Naive thymus-derived CD4-positive, alpha-beta T cell (primary cell): ENCODE measurements around the gene ACYP2. TPM values are rescaled to one million over a fixed set of nuclear protein-coding genes. Genes with fewer than 3 reads are reported as not detected.

ENCODE experiments used
- ATAC-seq: fragments of 150-1000 bp; cut with Tn5 transposase; 2 replicates; pipeline ENCODE4 v1.10.0; 2021; ENCODE audit warnings: mild to moderate bottlenecking, moderate library complexity
- CTCF ChIA-PET: fragments of 350-600 bp; sonication (Branson Sonifier 250); formaldehyde crosslinking; loops from one replicate; lab custom pipeline; 2021; ENCODE audit warnings: antibody characterized with exemption; lab: Charles Lee
- POLR2A ChIA-PET: fragments of 350-600 bp; sonication (Branson Sonifier 250); formaldehyde crosslinking; loops from one replicate; lab custom pipeline; 2021; ENCODE audit warnings: antibody characterized with exemption, inconsistent platforms; lab: Charles Lee
- DNase-seq, 9 donors: peaks; one replicate each; pipeline versions ENCODE4 v3.0.0 to v3.0.0-alpha.2; 2020 to 2022; ENCODE audit warnings: mixed read lengths in 1 of 9
- H3K27ac ChIP-seq: one replicate; pipeline ENCODE4 v1.7.0; 2013; ENCODE audit warnings: mild to moderate bottlenecking, low read depth, low read length, moderate library complexity
- H3K27me3 ChIP-seq, 2 donors: one replicate each; pipeline ENCODE4 v1.7.0; 2013; ENCODE audit warnings: low read length in 2 of 2, mild to moderate bottlenecking in 2 of 2, moderate library complexity in 2 of 2; ENCODE audit not compliant: control insufficient read depth in 2 of 2, insufficient read depth in 2 of 2
- H3K36me3 ChIP-seq, 3 experiments: 1 replicate in 2 of 3; 2 replicates in 1 of 3; pipeline ENCODE4 v1.7.0; 2013; ENCODE audit warnings: low read length in 3 of 3, mild to moderate bottlenecking in 3 of 3, moderate library complexity in 1 of 3; ENCODE audit not compliant: insufficient read depth in 3 of 3, control insufficient read depth in 2 of 3
- H3K4me1 ChIP-seq, 2 donors: one replicate each; pipeline ENCODE4 v1.7.0; 2013; ENCODE audit warnings: low read length in 2 of 2, mild to moderate bottlenecking in 2 of 2, moderate library complexity in 1 of 2; ENCODE audit not compliant: control insufficient read depth in 2 of 2, insufficient read depth in 2 of 2
- H3K4me3 ChIP-seq: 2 replicates; pipeline ENCODE4 v1.7.0; 2013; ENCODE audit warnings: mild to moderate bottlenecking, low read length
- H3K9me3 ChIP-seq, 3 experiments: 1 replicate in 2 of 3; 2 replicates in 1 of 3; pipeline ENCODE4 v1.7.0; 2013; ENCODE audit warnings: low read length in 3 of 3; ENCODE audit not compliant: control insufficient read depth in 2 of 3
- H3K27ac Mint-ChIP-seq, 9 donors: one replicate each; pipeline ENCODE4 v1.8.0; 2020 to 2022; ENCODE audit warnings: mixed read lengths in 9 of 9, mild to moderate bottlenecking in 8 of 9, moderate library complexity in 5 of 9, inconsistent platforms in 2 of 9
- H3K27me3 Mint-ChIP-seq, 5 donors: one replicate each; pipeline ENCODE4 v1.8.0; 2021 to 2022; ENCODE audit warnings: mixed read lengths in 5 of 5, mild to moderate bottlenecking in 1 of 5
- H3K36me3 Mint-ChIP-seq, 5 donors: one replicate each; pipeline ENCODE4 v1.8.0; 2020 to 2022; ENCODE audit warnings: mixed read lengths in 5 of 5, mild to moderate bottlenecking in 3 of 5, inconsistent platforms in 1 of 5
- H3K4me1 Mint-ChIP-seq, 7 donors: one replicate each; pipeline ENCODE4 v1.8.0; 2020 to 2022; ENCODE audit warnings: mixed read lengths in 7 of 7, mild to moderate bottlenecking in 3 of 7, inconsistent platforms in 1 of 7
- H3K4me3 Mint-ChIP-seq, 10 donors: one replicate each; pipeline ENCODE4 v1.8.0; 2020 to 2022; ENCODE audit warnings: mild to moderate bottlenecking in 10 of 10, mixed read lengths in 10 of 10, moderate library complexity in 6 of 10, inconsistent platforms in 2 of 10
- H3K9me3 Mint-ChIP-seq, 11 donors: one replicate each; pipeline ENCODE4 v1.8.0; 2020 to 2022; ENCODE audit warnings: mixed read lengths in 11 of 11, mild to moderate bottlenecking in 4 of 11, inconsistent platforms in 1 of 11, moderate library complexity in 1 of 11
- intact Hi-C, 2 donors: fragments of 100-400 bp; cut with micrococcal nuclease; formaldehyde crosslinking; loops; one replicate each; pipeline ENCODE4 v1.15.1; 2023
- polyA plus RNA-seq, 2 donors: library from polyadenylated mRNA; unstranded; fragments of 300-500 nt; fragmentation: Illumina TruSeq; gene quantifications; one replicate each; pipeline ENCODE4 v1.2.3, GENCODE V29; 2021
- total RNA-seq, 6 experiments: library from RNA in 5 of 6; stranded (reverse) in 5 of 6; gene quantifications; 1 replicate in 5 of 6; 2 replicates in 1 of 6; pipeline ENCODE4 v1.2.3 and lab custom pipeline; 2021 to 2026

ACYP2 gene
- total and polyA plus RNA-seq, 7 experiments from 2014 or later: 11.2 to 23.0 (median 15.6) TPM

GRCh38 chr2:54348646-54349045 lies 233.2 kb downstream of the ACYP2 start:
- H3K4me1 ChIP-seq: no peaks in the 10 kb centered on the region
- no peaks in the 10 kb centered on the region for H3K36me3 Mint-ChIP-seq
- H3K4me1 Mint-ChIP-seq: peaks cover 0 to 1% (median 0%) of the 10 kb centered on the region in 7 donors
- no peak for ATAC-seq
- DNase-seq: no peak
- H3K36me3 ChIP-seq: no peaks in the 10 kb centered on the region
- no peaks in the 10 kb centered on the region for H3K27me3 ChIP-seq
- no peak overlapping the region for H3K27ac ChIP-seq
- H3K4me3 Mint-ChIP-seq: no peak overlapping the region
- H3K9me3 Mint-ChIP-seq: peaks cover 0 to 1% (median 0%) of the 10 kb centered on the region in 11 donors
- intact Hi-C loops: no loop called here
- CTCF ChIA-PET: no interaction called here
- POLR2A ChIA-PET: no interaction called here
- H3K27me3 Mint-ChIP-seq: peaks cover 15 to 44% (median 15%) of the 10 kb centered on the region in 5 donors
- no peak overlapping the region for H3K27ac Mint-ChIP-seq
- no peaks in the 10 kb centered on the region for H3K9me3 ChIP-seq
- no peak overlapping the region for H3K4me3 ChIP-seq

GRCh38 chr2:54350426-54350825 lies 235.0 kb downstream of the ACYP2 start:
- POLR2A ChIA-PET: no interaction called here
- no peaks in the 10 kb centered on the region for H3K4me1 ChIP-seq

GRCh38 chr2:54353216-54353615 lies 237.8 kb downstream of the ACYP2 start:
- Histone ChIP-seq H3K4me1 (no peaks in the 10 kb centered on the region), H3K9me3 (no peaks in the 10 kb centered on the region), H3K4me3 (no peak overlapping the region), H3K27ac (no peak overlapping the region), H3K27me3 (peaks cover 0 to 3% of the 10 kb centered on the region in 2 donors), H3K36me3 (no peaks in the 10 kb centered on the region)
- DNase-seq (no peak), ATAC-seq (no peak)
- no peaks in the 10 kb centered on the region for H3K4me1 Mint-ChIP-seq
- ChIA-PET CTCF (no interaction called here), POLR2A (no interaction called here)
- H3K27ac Mint-ChIP-seq: no peak overlapping the region
- intact Hi-C loops: no loop called here
- H3K27me3 Mint-ChIP-seq: peaks cover 13 to 29% (median 21%) of the 10 kb centered on the region in 5 donors
- H3K9me3 Mint-ChIP-seq: peaks cover 0 to 7% (median 0%) of the 10 kb centered on the region in 11 donors
- H3K36me3 Mint-ChIP-seq: no peaks in the 10 kb centered on the region
- H3K4me3 Mint-ChIP-seq: no peak overlapping the region

More at GRCh38 chr2:54350426-54350825, 235.0 kb downstream of the ACYP2 start:
- CTCF ChIA-PET: interaction anchor here (0.6 kb wide), 1 partner anchor 562 kb away, joined by 3 read pairs; no protein-coding TSS in a partner anchor
- intact Hi-C loops: no loop called here
- Histone ChIP-seq H3K9me3 (no peaks in the 10 kb centered on the region), H3K27me3 (peaks cover 0 to 3% of the 10 kb centered on the region in 2 donors), H3K4me3 (no peak overlapping the region), H3K27ac (no peak overlapping the region), H3K36me3 (no peaks in the 10 kb centered on the region)
- ATAC-seq (peak; percentile 37), DNase-seq (no peak)
- no peak overlapping the region for H3K27ac Mint-ChIP-seq
- peaks cover 7 to 32% (median 12%) of the 10 kb centered on the region in 5 donors for H3K27me3 Mint-ChIP-seq
- H3K9me3 Mint-ChIP-seq: peaks cover 0 to 4% (median 0%) of the 10 kb centered on the region in 11 donors
- H3K36me3 Mint-ChIP-seq: no peaks in the 10 kb centered on the region
- peaks cover 0 to 1% (median 0%) of the 10 kb centered on the region in 7 donors for H3K4me1 Mint-ChIP-seq
- no peak overlapping the region for H3K4me3 Mint-ChIP-seq

Other genes with a start within 250 kb of the ACYP2 start
- gene PSME4, start 144.6 kb upstream of the ACYP2 start, total RNA-seq: 10 to 100 TPM; 48.8 to 80.1 (median 54.4) TPM
- gene PSME4, start 144.6 kb upstream of the ACYP2 start, polyA plus RNA-seq: 1 to 10 TPM; 2.4 to 5.1 TPM
- not detected for gene TSPYL6, start 140.6 kb downstream of the ACYP2 start, total RNA-seq
- not detected for gene TSPYL6, start 140.6 kb downstream of the ACYP2 start, polyA plus RNA-seq